ENCODE data around the gene SEC14L2. TPM values are rescaled to one million over a fixed set of nuclear protein-coding genes. Genes with fewer than 3 reads are reported as not detected.
A peak's percentile ranks its signal among the peaks of the same experiment; 100 is the strongest.

The SEC14L2 gene
- total and polyA plus RNA-seq, 10 of the 15 experiments (the other 5 are each of a cell fraction or from before 2014, with no cell fraction given): 0.08 to 4.0 (median 0.48) TPM

- DNase-seq (ENCODE audit: low read depth, low spot score) (no peak), ATAC-seq (no peak), FAIRE-seq (no peak)
- BruUV-seq (replicated peaks): no TSS peak
- Histone ChIP-seq H2AFZ (ENCODE audit: control insufficient read depth, low read depth, low read length) (no peak overlapping the region), H3K4me3 (peak overlapping the region; percentile 92; the same call in 1 of the 2 replicates), H3K4me2 (ENCODE audit: control insufficient read depth, insufficient read depth) (peak overlapping the region; percentile 53), H3K79me2 (ENCODE audit: control insufficient read depth, insufficient read depth, low read length) (peaks cover 59% of the 10 kb centered on the region), H4K20me1 (ENCODE audit: control insufficient read depth, insufficient read depth) (no peaks in the 10 kb centered on the region), H3K27me3 (replicated peaks in 1 of 2; ENCODE audit: control insufficient read depth in 2 of 2, insufficient read depth in 2 of 2, low read length in 1 of 2) (no peaks in the 10 kb centered on the region), H3K27ac (ENCODE audit: control insufficient read depth, insufficient read depth) (0 out of 2 replicates have a peak overlapping the region, but pooled peaks have one; percentile 5), H3K9me3 (replicated peaks; ENCODE audit: control insufficient read depth, insufficient read depth, low read length) (no peaks in the 10 kb centered on the region), H3K36me3 (ENCODE audit: control insufficient read depth in 2 of 2, insufficient read depth in 2 of 2, low read length in 1 of 2) (peaks cover 11 to 22% of the 10 kb centered on the region in 2 experiments), H3K4me1 (ENCODE audit: control insufficient read depth, insufficient read depth, low read length) (0 out of 2 replicates have a peak, but pooled peaks cover 5% of the 10 kb centered on the region), H3K9ac (ENCODE audit: control insufficient read depth, insufficient read depth, low read length) (no peak overlapping the region)
- ChIA-PET SMC1A (ENCODE audit: uncharacterized antibody, unreplicated experiment) (interaction anchor here (0.7 to 3.4 kb wide), 7 partner anchors 27 to 247 kb away, joined by 3 to 24 read pairs (median 5); partner anchors contain the start of gene CASTOR1), CTCF (interaction anchor here (0.6 to 3.7 kb wide), 5 partner anchors 28 to 72 kb away, joined by 3 to 22 read pairs (median 4); partner anchors contain the start of genes CASTOR1 and TBC1D10A), RAD21 (ENCODE audit: unreplicated experiment) (interaction anchor here (1.4 to 1.9 kb wide), 3 partner anchors 48 to 66 kb away, joined by 4 to 10 read pairs (median 6); partner anchors contain the start of gene CASTOR1), POLR2A (interaction anchor here (0.6 to 5.7 kb wide), 4 partner anchors 29 to 252 kb away, joined by 3 to 35 read pairs (median 4); partner anchors contain the start of gene TBC1D10A)
- TF ChIP-seq ATF2 (IDR thresholded peaks at IDR 0.05; ENCODE audit: low read length) (no peak), KAT2A (conservative IDR thresholded peaks at IDR 0.05; ENCODE audit: control insufficient read depth, low read depth, low read length) (no peak), SMC3 (IDR thresholded peaks at IDR 0.05; ENCODE audit: borderline replicate concordance, low read length) (no peak), ZBTB40 (IDR thresholded peaks at IDR 0.05; ENCODE audit: borderline replicate concordance) (no peak), SRF (IDR thresholded peaks at IDR 0.05; ENCODE audit: low read depth in 2 of 2, low read length in 2 of 2) (no peak), SP1 (IDR thresholded peaks at IDR 0.05; ENCODE audit: low read depth, low read length) (no peak), NR2F1 (conservative IDR thresholded peaks at IDR 0.05) (no peak), SMAD5 (IDR thresholded peaks at IDR 0.05; ENCODE audit: low read depth) (no peak), BCLAF1 (IDR thresholded peaks at IDR 0.05) (no peak), BHLHE40 (IDR thresholded peaks at IDR 0.05; ENCODE audit: borderline replicate concordance in 1 of 2, low read depth in 2 of 2, low read length in 1 of 2) (no peak), SREBF1 (IDR thresholded peaks at IDR 0.05; ENCODE audit: low read length) (no peak)
- intact Hi-C loops (cut with micrococcal nuclease; ENCODE audit: unreplicated experiment): no loop called here
- in situ Hi-C loops (cut with MboI): no loop called here
- 79% methylated on average over 5 of the region's 5 CpGs for WGBS (ENCODE audit: insufficient coverage, insufficient replicate concordance, low lambda C conversion rate, missing lambda C conversion rate)
These were observed 42.2 kb upstream of the SEC14L2 start for GRCh38 chr22:30354644-30355043.

All from GM12878 (cell line).